NCI-H69 (cell line): ENCODE measurements around the gene CDH23.

Experiments
- DNase-seq: peaks from one replicate; lab custom pipeline; 2025; lab: John Stamatoyannopoulos, UW

Gene CDH23

GRCh38 chr10:71467161-71467560 is 70.4 kb downstream of the CDH23 start:
- DNase-seq, result no peak

DNA sequence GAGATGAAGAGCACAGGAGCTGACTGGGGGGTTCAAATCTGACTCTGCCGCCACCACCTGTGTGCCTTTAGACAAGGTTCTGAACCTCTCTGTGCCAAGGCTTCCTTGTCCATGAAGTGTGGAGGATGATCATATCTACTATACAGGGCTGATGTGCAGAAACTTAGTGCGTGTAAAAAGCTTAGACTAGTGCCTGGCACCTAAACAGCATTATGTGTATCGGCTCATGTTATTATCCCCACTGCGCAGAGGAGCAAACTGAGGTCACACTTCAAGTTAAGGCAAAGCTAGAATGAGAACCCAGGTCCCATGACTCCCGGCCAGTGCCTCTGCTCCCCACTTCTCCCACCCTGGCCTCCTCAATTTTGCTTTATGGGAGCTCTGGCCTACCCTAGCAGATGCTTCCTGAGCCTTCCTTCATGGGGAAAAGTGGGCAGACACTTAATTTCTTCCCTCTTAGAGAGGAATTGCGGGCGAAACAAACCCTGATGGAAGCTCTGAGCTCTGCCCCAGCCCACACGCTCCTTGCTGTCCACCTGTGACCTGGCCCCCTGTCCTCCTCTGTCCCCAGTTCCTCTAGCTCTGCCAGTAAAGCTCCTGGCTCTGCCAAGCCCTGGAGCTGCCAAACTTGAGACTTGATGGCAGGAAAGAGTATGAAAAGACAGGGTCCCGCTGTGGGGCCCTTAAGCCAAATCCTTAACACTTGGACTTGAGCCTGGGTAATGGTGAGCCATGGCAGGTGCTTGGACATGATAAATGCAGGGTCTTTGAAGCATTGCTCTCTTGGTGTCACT is 71.0 kb downstream of the CDH23 start:
- no peak for DNase-seq

DNA sequence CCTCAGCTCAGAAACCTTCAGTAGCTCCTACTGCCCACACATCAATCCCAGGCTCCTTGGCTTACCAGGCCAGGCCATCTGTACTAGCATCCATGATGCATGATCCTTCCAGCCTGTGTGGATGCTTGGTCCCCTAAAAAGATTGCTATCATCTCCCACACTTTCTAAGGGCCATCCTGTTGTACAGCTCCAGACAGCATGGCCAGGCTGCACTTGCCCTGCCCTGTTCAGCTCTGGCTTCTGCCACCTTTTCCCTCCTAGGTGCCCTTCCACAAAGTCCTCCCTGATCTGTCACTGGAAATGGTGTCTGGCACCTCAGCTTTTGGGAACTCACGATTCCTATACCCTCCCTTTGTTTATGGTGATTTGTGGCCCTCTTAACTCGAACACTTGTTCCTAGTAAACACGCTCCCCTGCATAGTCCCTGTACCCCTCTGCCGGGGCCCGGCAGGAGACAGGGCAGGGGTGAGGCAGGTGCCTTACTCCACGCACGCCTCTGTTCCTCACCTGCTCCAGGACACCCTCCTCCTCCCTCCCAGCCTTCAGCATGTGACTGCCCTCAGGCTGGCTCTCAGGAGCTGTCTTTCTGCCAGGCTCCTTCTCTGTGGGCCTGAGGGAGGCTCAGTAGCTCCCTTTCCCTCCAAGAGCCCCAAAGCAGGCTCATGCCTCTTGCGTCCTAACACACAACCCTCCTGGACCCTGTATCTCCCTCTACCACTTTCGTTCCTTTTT is 71.8 kb downstream of the CDH23 start:
- peak; percentile 49 for DNase-seq

GRCh38 chr10:71471006-71471405 is 74.3 kb downstream of the CDH23 start:
- DNase-seq, result no peak

GRCh38 chr10:71471957-71472365 is 75.2 kb downstream of the CDH23 start:
- DNase-seq, result peak; percentile 89

DNA sequence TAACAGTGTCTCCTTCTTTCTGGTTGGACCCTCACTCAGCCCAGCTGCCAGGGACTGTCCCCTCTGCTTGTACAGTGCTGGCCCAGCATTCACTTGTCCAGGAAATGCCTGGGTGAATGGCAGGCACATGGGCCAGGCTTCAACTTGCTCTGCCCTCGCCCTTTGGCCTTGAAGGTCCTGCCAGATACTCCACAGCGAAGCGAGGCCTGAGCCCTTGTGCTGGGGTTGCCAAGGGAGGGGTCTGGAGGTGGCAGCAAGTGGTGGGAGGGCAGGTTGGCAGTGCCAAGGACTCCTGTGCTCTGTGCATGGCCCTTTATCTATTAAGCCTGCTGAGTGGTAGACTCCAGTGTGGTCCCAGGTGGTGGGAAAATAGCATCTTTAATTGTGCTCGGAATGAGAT is 75.7 kb downstream of the CDH23 start:
- no peak for DNase-seq

DNA sequence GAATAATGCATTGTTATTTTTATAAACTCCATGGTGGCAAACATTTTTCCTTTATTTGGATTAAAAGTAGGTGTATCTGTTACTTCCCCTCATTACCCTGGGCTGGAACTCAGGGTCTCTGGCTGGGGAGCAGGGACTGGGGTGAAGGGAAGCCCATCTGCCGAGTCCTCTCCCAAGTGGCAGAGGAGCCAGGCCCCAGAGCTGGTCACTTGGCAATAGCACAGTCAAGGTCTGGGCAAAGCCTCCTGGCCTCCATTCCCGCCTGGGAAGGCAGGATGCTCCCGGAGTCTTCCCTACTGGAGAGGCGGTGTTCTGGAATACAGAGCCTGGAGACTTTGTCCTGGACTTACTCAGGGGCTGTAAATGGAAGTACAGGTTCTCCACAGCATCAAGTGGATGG is 76.2 kb downstream of the CDH23 start:
- DNase-seq, result peak; percentile 6

DNA sequence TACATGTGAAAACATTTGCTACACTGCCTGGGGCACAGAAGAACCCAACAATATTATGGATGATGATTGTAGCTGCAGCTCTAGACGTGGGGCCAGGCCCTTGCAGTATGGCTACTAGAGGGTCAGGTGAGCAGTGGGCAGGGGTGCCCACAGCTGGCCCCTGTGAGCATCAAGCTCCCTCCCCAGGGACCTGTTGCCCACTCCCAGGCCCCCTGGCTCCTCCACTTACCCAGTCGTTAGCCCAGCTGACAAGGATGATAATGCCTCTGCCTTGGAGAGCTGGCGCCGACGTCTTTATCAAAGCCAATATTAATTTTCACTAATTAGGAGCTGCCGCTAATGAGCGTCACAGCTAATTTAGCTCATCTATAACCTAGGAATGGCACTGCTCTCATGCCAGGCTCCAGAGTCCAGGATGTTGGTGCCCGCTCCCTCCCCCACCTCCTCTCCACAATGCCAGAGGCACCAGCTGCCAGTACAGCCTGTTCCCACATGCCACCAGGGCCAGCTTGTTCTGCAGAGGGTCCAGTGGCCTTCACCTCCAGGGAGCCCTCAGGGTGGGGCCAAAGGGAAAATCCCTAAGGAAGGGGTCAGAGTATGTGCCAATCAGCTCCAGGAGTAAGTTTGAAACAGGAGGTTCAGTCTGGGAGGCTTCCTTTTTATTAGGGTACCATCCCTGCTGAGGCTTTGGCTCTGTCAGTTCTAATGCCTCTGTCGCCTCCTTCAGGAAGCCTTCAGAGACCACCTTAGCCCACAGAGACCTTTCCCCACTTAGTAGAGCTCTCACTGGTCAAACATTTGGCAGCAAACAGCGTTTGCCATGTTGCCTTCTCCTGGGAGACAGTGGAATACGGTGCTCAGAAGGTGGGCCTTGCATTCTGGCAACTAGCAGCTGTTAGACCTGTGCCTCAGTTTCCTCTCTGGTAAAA is 77.2 kb downstream of the CDH23 start:
- peak; percentile 57 for DNase-seq

DNA sequence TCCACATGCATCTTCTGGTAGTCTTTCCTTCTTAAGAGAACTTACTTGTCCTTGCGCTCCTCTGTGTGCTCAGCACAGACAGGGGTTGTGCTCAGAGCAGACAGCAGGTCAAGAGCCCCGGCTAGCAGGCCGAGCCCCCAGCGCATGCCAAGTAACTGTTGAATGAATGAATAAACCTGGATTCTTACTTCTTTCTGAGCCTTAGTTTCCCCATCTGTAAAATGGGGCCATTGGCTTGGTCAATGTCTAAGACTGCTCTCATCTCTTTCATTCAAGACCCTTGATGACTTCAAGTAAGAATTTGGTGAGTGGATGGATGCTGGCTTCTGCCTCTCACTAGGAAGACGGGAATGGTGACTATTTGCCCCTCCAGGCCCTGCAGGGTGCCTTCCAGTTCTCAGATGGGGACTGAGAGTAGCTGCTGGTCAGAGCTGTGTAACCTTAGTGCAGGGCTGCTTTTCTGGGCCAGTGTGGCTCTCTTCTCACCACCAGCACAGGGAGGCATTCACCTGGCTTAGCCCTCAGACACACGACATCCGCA is 78.1 kb downstream of the CDH23 start:
- DNase-seq, result no peak

DNA sequence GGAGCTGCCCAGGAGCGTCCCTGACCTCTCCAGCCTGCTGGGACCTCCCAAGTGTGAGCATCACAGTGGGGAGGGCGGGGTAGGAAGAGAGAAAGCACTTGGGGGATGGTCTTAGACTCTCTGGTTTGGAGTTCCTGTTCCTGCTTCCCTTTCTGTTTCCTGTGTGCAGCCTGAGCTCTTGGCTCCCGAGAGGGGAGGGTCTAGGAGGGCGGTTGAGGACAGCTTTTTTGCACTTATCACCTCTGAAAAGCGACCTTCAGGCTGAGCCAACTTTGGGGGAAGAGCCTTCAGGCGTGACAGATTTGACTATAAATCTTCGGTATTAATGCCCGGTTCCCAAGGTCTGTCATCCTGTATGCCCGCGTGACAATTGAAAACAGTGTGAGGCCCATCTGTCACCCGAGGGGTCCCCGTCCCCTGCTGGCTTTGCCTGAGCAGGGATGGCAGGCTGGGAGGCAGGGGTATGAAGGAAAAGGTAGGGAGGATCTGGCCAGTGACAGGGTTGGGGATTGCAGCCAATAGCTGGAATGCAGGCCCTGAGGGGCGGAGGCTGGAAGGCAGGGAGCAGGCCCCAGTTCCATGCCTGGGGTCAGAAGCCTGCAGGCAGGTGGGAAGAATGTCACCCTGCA is 78.6 kb downstream of the CDH23 start:
- DNase-seq, result peak; percentile 92

GRCh38 chr10:71476228-71477011 is 79.7 kb downstream of the CDH23 start:
- DNase-seq, result no peak

DNA sequence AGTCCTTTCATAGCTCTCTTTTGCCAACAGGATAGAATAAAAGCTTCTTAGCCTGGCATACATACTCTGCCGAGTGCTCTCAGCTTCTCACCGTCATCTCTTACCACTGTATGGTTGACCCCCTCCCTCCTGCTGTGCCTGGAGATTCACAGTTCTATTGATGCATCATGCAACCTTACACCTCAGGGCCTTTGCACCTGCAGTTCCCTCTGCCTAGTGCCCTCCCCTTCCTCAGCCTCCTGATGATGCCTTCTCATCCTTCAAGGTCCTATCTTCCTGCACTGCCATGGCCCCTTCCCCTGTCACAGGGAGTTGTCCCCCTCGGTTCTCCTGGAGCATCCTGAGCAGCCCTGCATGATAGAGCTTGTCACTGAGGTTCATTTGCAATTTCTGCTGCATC is 81.5 kb downstream of the CDH23 start:
- DNase-seq, result no peak

GRCh38 chr10:71478813-71479365 is 82.2 kb downstream of the CDH23 start:
- DNase-seq, result no peak

DNA sequence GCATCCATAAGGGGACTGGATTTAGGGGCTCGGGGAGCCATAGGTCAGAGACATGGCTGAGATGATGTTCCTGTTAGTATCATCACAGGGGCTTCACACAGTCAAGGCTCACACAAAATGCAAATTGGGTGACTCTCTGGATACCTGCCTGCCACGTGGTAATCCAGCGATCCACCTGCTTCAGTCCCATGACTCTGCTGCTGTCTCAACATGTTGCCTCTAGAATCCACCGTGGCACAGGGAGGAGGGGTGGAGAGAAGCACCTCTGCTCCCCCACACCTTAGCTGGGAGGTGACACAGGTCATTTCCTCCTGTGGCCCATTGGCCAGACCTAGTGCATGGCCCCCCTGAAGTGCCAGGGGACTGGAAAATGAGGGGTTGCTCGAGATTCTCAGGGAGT is 83.1 kb downstream of the CDH23 start:
- DNase-seq, result no peak

- no peak for DNase-seq
Observed at GRCh38 chr10:71480662-71481061, 83.9 kb downstream of the CDH23 start.

- DNase-seq, result no peak
Observed at GRCh38 chr10:71481746-71482410, 85.2 kb downstream of the CDH23 start.

GRCh38 chr10:71482620-71483019 is 85.9 kb downstream of the CDH23 start:
- DNase-seq, result no peak

- no peak for DNase-seq
Observed at GRCh38 chr10:71483135-71483534, 86.4 kb downstream of the CDH23 start.

DNA sequence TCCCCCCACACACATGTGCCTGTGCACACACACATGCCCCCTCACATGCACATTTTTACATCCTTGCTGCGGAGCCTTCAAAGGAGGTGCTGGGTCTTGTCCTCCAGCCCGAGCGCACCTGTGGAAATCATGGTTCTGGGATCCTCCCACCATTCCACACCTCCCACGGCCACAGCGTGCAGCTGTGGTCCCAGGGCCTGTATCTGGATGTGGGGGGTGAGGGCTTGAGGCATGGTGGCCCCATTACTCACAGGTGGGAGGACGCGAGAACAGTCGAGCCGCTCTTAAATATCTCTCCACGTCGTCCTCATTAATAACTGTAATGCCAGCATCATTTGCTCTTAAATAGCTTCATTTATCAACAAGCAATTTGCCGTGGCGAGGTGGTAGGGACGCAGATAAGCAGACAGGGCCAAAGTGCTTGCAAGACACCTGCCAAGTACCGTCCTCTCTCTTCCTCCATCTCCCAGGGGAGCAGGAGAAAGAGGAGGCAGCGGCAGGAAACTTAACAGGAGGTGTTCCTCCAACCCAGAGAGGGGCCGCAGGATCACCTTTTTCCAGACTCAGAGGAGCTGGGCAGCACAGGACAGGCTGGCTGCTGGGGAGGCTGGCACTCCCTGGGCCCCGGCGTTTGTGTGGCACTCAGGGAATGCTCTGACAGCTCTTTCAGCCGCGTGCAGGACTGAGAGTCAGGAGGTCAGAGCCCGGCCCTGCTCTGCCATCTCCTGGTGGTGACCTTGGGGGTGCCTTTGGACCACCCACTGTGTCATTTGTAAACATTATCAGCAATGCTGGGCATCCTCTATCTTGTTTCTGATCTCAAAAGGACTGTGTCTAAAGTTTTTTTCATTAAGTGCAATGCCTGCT is 87.4 kb downstream of the CDH23 start:
- DNase-seq, result no peak
